GM12892 (cell line): ENCODE measurements around the gene PDLIM7.

Experiments
- DNase-seq: peaks from one replicate; pipeline ENCODE4 v3.0.0; 2011; ENCODE audit not compliant: insufficient read length
- FAIRE-seq: peaks from 2 replicates; lab custom pipeline; 2011; peaks lifted over from hg19 to GRCh38; lab: Jason Lieb, UNC
- POLR2A ChIP-seq: IDR thresholded peaks from 2 replicates; pipeline ENCODE4 v1.6.1; 2011; ENCODE audit warnings: low read depth, low read length, control low read depth
- POLR2AphosphoS5 ChIP-seq: IDR thresholded peaks from 2 replicates; pipeline ENCODE4 v1.6.1; 2011; ENCODE audit warnings: low read depth, low read length, control low read depth
- TAF1 ChIP-seq: IDR thresholded peaks from 2 replicates; pipeline ENCODE4 v1.6.1; 2011; ENCODE audit warnings: low read depth, mild to moderate bottlenecking, control low read depth, low read length, borderline replicate concordance

Gene PDLIM7

DNA sequence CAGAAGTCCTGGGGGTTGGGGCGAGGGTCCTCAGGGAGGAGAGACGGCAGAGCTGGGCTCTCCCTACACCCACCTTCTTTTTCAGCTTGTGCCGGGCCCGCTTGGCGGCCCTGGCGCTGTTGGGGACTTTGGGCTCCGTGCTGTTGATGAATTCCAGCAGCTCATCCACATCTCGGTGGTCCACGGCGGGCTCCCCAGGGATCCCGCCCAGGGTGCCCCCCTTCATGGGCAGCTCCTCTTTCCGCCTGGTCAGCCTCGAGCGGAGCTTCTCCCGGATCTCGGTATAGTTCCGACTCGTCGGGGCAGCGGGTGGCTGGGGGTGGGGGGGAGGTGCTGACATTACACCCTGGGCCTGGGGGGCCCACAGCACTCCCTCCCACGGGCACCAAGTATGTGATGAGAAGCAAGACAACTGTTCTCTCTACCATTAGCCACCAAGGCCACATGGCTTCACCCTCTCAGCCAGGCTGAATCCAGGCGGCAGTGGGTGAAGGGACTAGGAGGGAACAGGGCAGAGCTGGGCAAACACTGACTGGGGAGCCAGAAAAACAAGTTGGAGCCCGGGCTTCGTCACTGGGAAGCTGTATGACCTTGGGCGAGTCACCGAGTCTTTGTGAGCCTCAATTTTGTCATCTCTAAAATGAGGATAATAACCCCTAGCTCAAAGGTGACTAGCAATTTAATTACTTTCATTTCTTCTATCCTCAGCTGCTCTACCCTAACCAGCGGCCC, 34.0 kb upstream of the PDLIM7 start:
- no peak for TF ChIP-seq POLR2A
- no peak for TF ChIP-seq TAF1
- TF ChIP-seq POLR2AphosphoS5 = no peak

DNA sequence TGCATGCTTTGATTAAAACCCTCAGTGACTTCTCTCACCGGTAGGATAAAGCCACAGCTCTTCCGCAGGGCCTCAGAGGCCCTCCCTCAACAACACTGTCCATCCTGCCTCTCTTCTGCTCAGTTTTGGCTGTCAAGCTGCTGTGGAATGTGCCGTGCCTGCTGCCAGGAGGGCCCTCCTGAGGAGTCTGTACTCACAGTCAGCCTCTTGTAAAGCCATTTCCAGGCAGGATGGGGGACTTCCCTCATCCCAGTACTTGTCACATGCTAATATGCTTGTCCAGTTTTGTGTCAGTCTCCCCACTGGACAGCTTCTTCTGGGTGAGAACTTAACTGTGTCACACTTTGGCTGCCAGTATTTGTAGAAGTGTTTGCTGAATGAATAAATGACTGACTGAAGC, 33.2 kb upstream of the PDLIM7 start:
- no peak for TF ChIP-seq POLR2AphosphoS5
- no peak for TF ChIP-seq POLR2A
- no peak for TF ChIP-seq TAF1
- DNase-seq (no peak), FAIRE-seq (no peak)

More for the DNA sequence above, 34.0 kb upstream of the PDLIM7 start:
- FAIRE-seq = no peak
- no peak for DNase-seq

DNA sequence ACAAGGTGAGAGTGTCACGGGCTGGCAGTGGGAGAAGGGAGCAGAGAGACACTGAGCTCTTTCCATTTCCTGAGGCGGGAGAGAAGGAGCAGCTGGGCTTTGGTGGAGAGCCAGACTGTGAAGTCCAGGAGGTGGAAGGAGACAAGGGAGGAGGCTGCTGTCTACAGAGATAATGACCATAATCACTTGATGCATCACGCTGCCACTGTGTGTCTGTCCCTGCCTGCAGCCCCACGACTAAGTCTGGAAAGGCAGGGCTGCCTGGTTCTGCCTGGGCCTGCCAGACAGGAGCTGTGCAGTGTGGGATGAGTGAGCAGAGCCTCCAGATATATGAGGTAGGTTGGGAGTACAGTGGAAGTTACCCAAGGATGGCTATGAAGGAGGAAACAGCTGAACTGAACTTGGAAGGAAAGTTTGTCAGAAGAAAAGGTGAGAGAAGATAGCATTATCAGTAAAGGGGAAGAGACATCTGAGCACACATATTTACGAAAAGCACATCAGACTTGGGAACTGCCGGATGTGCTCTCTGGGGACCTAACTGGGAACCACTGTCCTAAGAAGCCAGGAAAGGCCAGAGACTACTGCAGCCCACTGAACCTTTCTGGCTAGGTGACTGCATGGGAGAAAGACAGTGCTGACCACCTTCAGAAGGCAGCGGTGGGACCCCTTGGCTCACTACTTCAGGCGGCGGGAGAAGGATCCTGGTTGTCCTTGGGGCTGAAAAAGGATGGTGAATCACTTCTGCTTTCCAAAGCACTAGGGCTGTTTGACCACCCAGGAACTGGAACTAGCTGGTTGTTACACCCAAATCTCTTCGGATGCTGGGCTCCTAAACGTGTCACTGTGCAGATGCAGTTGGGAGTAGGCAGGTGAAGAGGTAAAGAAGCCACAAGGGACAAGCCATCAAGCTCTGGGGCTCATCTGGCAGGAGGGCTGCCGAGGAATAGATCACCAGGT, 32.1 kb upstream of the PDLIM7 start:
- TF ChIP-seq POLR2A (no peak), TAF1 (no peak), POLR2AphosphoS5 (no peak)
- FAIRE-seq (no peak), DNase-seq (no peak)

DNA sequence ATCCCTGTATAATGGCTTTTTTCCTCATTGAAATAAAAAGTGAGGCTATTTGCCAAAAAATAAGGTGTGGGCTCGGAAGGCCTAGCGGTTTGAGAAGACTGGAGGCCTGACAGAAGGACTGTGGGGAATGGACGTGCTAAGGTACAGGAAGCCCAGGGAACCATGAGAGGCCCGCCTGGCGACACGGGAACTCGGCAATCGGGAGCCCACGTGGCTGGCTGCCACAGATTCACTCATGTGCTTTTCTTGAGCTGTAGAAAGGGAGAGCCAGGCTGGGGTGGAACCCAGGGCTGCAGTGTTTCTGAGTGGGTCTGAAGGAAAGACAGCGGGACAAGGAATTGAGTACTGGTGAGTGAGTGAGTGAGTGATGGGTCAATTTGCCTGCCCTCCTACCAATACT, 31.2 kb upstream of the PDLIM7 start:
- TF ChIP-seq POLR2A (no peak), TAF1 (no peak), POLR2AphosphoS5 (no peak)
- DNase-seq (no peak), FAIRE-seq (no peak)

DNA sequence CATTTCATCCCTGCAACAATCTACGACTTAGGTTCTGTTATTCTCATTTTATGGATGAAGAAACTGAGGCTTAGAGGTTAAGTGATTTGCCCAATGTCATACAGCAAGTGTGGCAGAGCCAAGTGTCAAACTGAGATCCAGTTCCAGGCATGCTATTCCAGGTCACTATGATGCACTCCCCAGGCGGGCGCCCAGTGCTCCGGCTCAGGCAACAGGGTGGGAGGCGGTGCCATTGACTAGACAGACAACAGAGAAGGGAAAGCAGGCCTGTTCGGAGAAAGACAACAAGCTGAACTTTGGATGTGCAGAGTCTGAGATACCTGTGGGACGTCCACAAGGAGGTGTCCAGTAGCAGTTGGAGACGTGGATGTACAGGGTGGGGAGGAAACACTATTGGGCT, 30.2 kb upstream of the PDLIM7 start:
- DNase-seq (no peak), FAIRE-seq (no peak)
- no peak for TF ChIP-seq TAF1

DNA sequence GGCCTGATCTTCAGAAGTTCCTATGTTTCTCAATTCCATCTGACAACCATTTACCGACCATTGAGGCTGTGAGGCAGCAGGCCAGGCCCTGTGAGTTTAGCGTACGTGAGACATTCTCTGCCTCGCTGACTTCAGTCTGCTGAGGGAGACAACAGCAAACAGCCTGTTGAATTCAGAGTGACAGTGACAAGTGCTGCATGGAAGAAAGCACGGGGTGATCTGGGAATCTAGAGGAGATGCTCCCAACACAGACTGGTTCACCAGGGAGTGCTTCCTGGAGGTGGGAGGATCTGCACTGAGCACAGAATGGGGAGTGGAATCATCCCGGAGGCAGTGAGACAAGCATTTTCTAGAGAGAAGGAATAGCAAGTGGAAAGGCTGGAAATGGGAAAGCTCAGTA, 29.4 kb upstream of the PDLIM7 start:
- no peak for FAIRE-seq
- DNase-seq = no peak
- TF ChIP-seq TAF1 (no peak), POLR2A (no peak), POLR2AphosphoS5 (no peak)

DNA sequence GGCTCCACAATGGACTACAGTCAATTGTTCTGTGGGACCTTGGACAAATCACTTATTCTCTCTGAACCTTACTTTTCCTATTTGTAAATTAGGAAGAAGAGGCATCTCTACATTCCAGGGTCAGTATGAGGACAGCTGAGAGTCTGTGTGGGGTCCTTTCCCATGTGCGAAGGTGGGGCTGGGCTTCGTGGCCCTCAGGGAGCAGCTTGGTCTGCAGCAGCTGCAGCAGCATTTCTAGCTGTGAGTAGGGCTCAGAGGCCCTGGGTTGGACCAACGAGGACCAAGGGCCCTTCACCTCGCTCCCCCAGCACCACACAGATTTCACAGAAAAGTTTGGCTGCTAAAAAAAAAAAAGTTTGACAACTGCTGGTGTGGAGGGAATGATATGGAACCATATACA, 28.8 kb upstream of the PDLIM7 start:
- FAIRE-seq = no peak
- no peak for DNase-seq
- TF ChIP-seq POLR2AphosphoS5 (no peak), TAF1 (no peak), POLR2A (no peak)

DNA sequence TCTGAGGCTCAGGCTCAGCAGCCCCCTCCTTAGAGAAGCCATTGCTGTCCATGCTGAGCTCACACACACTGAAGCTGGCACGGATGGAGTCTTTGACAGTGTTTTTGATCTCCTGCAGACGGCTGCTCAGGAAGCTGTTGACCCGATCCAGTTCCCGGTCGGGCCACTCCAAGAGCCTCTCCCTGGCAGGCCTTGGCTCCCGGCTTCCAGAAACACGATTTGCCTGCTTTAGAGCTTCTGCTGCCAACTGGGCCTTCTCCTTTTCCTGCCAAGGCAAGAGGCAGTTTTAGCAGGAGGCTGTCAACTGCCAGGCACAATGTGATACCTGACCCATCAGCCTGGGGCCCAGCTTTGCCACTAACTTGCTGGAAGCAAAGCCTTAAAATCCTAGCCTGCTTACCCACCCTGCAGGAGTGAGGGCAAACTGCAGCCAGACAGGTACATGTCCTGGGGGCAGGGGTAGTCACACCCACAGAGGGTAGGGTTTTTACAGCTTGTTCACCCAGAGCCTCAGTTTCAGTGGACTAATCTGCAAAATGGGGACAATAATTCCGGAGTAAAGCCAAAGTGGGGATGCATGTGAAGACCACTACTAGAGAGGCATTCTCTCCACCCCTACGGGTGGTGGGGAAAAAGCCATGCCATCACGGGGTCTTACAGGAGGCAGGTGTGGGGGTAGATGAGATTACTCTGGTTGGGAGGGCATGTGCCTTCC, 27.7 kb upstream of the PDLIM7 start:
- TF ChIP-seq POLR2A (no peak), POLR2AphosphoS5 (no peak), TAF1 (no peak)
- DNase-seq (no peak), FAIRE-seq (no peak)

DNA sequence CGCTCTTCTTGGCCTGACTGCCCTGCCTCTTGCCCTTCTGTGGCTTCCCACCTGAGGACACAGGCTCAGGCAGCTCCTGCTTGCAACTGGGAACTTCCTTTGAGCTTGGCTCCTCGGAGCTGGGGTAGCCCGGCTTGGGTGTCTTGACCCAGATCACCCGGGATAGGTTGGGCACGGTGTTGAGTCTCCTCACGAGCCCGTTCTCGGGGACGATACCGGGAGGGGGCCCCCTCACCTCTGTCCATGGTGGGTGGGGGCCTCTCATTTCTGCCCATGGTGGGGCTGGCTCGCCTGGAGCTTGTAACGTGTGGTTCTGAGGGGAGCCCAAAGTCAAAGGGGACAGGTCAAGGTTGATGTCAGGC, 27.1 kb upstream of the PDLIM7 start:
- FAIRE-seq (no peak), DNase-seq (no peak)
- TF ChIP-seq POLR2AphosphoS5 (no peak), POLR2A (no peak), TAF1 (no peak)

DNA sequence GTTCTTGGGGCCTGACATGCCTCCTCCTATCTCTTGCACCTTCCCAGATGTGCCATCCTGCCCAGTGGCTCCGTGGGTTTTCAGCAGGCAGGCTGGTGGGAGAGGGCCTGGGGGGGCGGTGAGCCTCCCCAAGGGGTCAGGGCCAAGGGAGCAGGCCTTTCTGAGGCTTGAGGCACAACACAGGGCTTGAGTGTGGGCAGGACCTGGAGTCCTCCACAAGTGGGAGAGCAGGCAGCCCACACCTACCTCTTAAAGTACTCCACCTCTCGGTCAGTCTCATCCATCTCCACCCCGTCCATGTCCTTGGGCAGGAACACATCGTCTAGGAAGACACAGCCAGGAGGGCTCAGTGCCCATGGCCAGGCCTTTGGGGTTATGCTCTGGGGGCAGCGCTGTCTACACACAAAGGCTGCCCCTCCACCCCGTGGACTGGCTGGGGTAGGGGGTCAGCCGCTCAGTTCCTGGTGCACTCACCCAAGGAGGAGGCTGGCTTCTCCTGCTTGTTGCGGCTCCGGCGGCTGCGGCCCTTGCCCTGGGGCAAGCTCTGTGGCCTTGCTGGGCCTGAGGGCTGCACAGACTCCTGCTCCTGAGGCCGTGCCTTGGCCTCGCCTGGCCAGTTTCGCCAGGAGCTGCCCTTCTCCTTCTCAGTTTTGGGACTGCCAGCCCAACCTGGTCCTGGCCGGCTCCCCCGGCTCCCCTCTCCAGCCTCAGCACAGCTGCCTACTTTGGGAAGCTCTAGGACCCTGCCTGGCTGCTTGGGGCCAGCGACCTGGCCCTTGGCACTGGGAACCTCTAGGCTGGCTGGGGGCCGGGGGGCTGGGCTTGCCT, 26.5 kb upstream of the PDLIM7 start:
- no peak for DNase-seq
- no peak for TF ChIP-seq POLR2A
- TF ChIP-seq POLR2AphosphoS5 = no peak
- TF ChIP-seq TAF1 = no peak
- FAIRE-seq = no peak
